Naive thymus-derived CD8-positive, alpha-beta T cell (primary cell): ENCODE results near the gene HES2. TPM values are rescaled to one million over a fixed set of nuclear protein-coding genes. Genes with fewer than 3 reads are reported as not detected.
"Not testable (repeated sequence)": the region's sequence is repeated elsewhere in the genome, so short reads cannot be mapped to it uniquely, and the experiment has no call there.

Experiments used
- ATAC-seq, 2 donors: fragments of 150-1000 bp; cut with Tn5 transposase in 1 of 2; sonication (Bioruptor Pico), chemical (Tn5 transposase) in 1 of 2; 1 replicate in 1 of 2; 2 replicates in 1 of 2; pipeline ENCODE4 v1.10.0; 2021; ENCODE audit warnings: mild to moderate bottlenecking in 2 of 2, moderate library complexity in 2 of 2
- POLR2A ChIA-PET: fragments of 350-600 bp; sonication (Branson Sonifier 250); formaldehyde crosslinking; loops from one replicate; lab custom pipeline; 2021; ENCODE audit warnings: antibody characterized with exemption; lab: Charles Lee
- DNase-seq, 10 donors: peaks; one replicate each; pipeline versions ENCODE4 v3.0.0 to v3.0.0-alpha.2; 2020 to 2022
- H3K27ac Mint-ChIP-seq, 10 donors: one replicate each; pipeline ENCODE4 v1.8.0; 2020 to 2022; ENCODE audit warnings: mild to moderate bottlenecking in 10 of 10, mixed read lengths in 10 of 10, moderate library complexity in 4 of 10, inconsistent platforms in 1 of 10
- H3K27me3 Mint-ChIP-seq, 5 donors: one replicate each; pipeline ENCODE4 v1.8.0; 2021 to 2022; ENCODE audit warnings: mixed read lengths in 5 of 5
- H3K36me3 Mint-ChIP-seq, 3 donors: one replicate each; pipeline ENCODE4 v1.8.0; 2020 to 2022; ENCODE audit warnings: mixed read lengths in 3 of 3, mild to moderate bottlenecking in 2 of 3, inconsistent platforms in 1 of 3
- H3K4me1 Mint-ChIP-seq, 4 donors: one replicate each; pipeline ENCODE4 v1.8.0; 2021 to 2022; ENCODE audit warnings: mixed read lengths in 4 of 4
- H3K4me3 Mint-ChIP-seq, 10 donors: one replicate each; pipeline ENCODE4 v1.8.0; 2020 to 2022; ENCODE audit warnings: mild to moderate bottlenecking in 10 of 10, mixed read lengths in 10 of 10, moderate library complexity in 6 of 10, inconsistent platforms in 1 of 10
- H3K9me3 Mint-ChIP-seq, 9 donors: one replicate each; pipeline ENCODE4 v1.8.0; 2020 to 2022; ENCODE audit warnings: mixed read lengths in 9 of 9, mild to moderate bottlenecking in 3 of 9, inconsistent platforms in 1 of 9, moderate library complexity in 1 of 9
- polyA plus RNA-seq, 3 donors: library from polyadenylated mRNA; unstranded; fragments of 300-500 nt; fragmentation: Illumina TruSeq; gene quantifications; one replicate each; pipeline ENCODE4 v1.2.3, GENCODE V29; 2021
- total RNA-seq, 8 experiments: library from RNA in 2 of 8; stranded (reverse) in 2 of 8; gene quantifications; one replicate each; pipeline ENCODE4 v1.2.3 and lab custom pipeline; 2021 to 2026

HES2 gene
- total and polyA plus RNA-seq, 5 experiments from 2014 or later: not detected

GRCh38 chr1:6410248-6410893, 9.3 kb downstream of the HES2 start:
- H3K9me3 Mint-ChIP-seq: no peaks in the 10 kb centered on the region
- no peaks in the 10 kb centered on the region for H3K36me3 Mint-ChIP-seq
- DNase-seq (no peak), ATAC-seq (no peak)
- H3K27me3 Mint-ChIP-seq: peaks cover 5 to 42% (median 30%) of the 10 kb centered on the region in 5 donors
- H3K4me1 Mint-ChIP-seq: peaks cover 6% of the 10 kb centered on the region in 4 donors
- POLR2A ChIA-PET: interaction anchor here (0.6 kb wide), 1 partner anchor 14 kb away, joined by 3 read pairs; no protein-coding TSS in a partner anchor
- no peak overlapping the region for H3K27ac Mint-ChIP-seq
- no peak overlapping the region for H3K4me3 Mint-ChIP-seq

GRCh38 chr1:6409733-6410132, 10.0 kb downstream of the HES2 start:
- no peak for DNase-seq
- peaks cover 4 to 36% (median 24%) of the 10 kb centered on the region in 5 donors for H3K27me3 Mint-ChIP-seq
- H3K4me3 Mint-ChIP-seq: no peak overlapping the region
- POLR2A ChIA-PET: interaction anchor here (0.6 kb wide), 1 partner anchor 13 kb away, joined by 3 read pairs; no protein-coding TSS in a partner anchor
- H3K4me1 Mint-ChIP-seq: peaks cover 6 to 10% (median 6%) of the 10 kb centered on the region in 4 donors
- no peak overlapping the region for H3K27ac Mint-ChIP-seq
- no peak for ATAC-seq
- H3K36me3 Mint-ChIP-seq: no peaks in the 10 kb centered on the region
- no peaks in the 10 kb centered on the region for H3K9me3 Mint-ChIP-seq

GRCh38 chr1:6409053-6409452, 10.7 kb downstream of the HES2 start:
- no peak for ATAC-seq
- Mint-ChIP-seq H3K4me1 (peaks cover 0 to 10% (median under 1%) of the 10 kb centered on the region in 4 donors), H3K9me3 (no peaks in the 10 kb centered on the region), H3K4me3 (no peak overlapping the region), H3K27me3 (peaks cover 4 to 29% (median 17%) of the 10 kb centered on the region in 5 donors), H3K27ac (peak overlapping the region in 1 of 10 donors; percentile 41), H3K36me3 (no peaks in the 10 kb centered on the region)
- DNase-seq: no peak
- POLR2A ChIA-PET: no interaction called here

GRCh38 chr1:6408023-6408422, 11.7 kb downstream of the HES2 start:
- no peak overlapping the region for H3K4me3 Mint-ChIP-seq
- peaks cover 0 to 13% (median 1%) of the 10 kb centered on the region in 4 donors for H3K4me1 Mint-ChIP-seq
- H3K36me3 Mint-ChIP-seq: no peaks in the 10 kb centered on the region
- POLR2A ChIA-PET: no interaction called here
- DNase-seq (no peak), ATAC-seq (no peak)
- H3K27me3 Mint-ChIP-seq: peaks cover 4 to 21% (median 7%) of the 10 kb centered on the region in 5 donors
- no peaks in the 10 kb centered on the region for H3K9me3 Mint-ChIP-seq
- H3K27ac Mint-ChIP-seq: no peak overlapping the region

- no peak overlapping the region for H3K27ac Mint-ChIP-seq
- POLR2A ChIA-PET: no interaction called here
- peaks cover 0 to 4% (median 0%) of the 10 kb centered on the region in 5 donors for H3K27me3 Mint-ChIP-seq
- DNase-seq (peak in 1 of 10 donors; percentile 18), ATAC-seq (no peak)
- H3K4me1 Mint-ChIP-seq: peaks cover 4 to 18% (median 5%) of the 10 kb centered on the region in 4 donors
- no peak overlapping the region for H3K4me3 Mint-ChIP-seq
- no peaks in the 10 kb centered on the region for H3K9me3 Mint-ChIP-seq
- H3K36me3 Mint-ChIP-seq: peaks cover 0 to 1% (median 0%) of the 10 kb centered on the region in 3 donors
Measured at GRCh38 chr1:6401673-6402072, 18.0 kb downstream of the HES2 start.

- no peak for DNase-seq
- Mint-ChIP-seq H3K27me3 (peaks cover 0 to 2% (median 0%) of the 10 kb centered on the region in 5 donors), H3K27ac (no peak overlapping the region), H3K4me1 (peaks cover 7 to 22% (median 15%) of the 10 kb centered on the region in 4 donors), H3K9me3 (no peaks in the 10 kb centered on the region), H3K36me3 (peaks cover 0 to 1% (median 0%) of the 10 kb centered on the region in 3 donors), H3K4me3 (no peak overlapping the region)
- POLR2A ChIA-PET: interaction anchor here (0.6 to 1.0 kb wide), 2 partner anchors 30 to 38 kb away, joined by 3 to 5 read pairs; no protein-coding TSS in a partner anchor
- ATAC-seq: no peak
Measured at GRCh38 chr1:6399294-6399693, 20.4 kb downstream of the HES2 start.

GRCh38 chr1:6397844-6398441, 21.8 kb downstream of the HES2 start:
- Mint-ChIP-seq H3K4me1 (peaks cover 12 to 26% (median 19%) of the 10 kb centered on the region in 4 donors), H3K36me3 (peaks cover 0 to 1% (median 0%) of the 10 kb centered on the region in 3 donors), H3K9me3 (no peaks in the 10 kb centered on the region), H3K27ac (peak overlapping the region in 2 of 10 donors; percentile 48 to 55), H3K27me3 (peaks cover 0 to 2% (median 0%) of the 10 kb centered on the region in 5 donors), H3K4me3 (peak overlapping the region in 1 of 10 donors; percentile 33)
- POLR2A ChIA-PET: no interaction called here
- ATAC-seq (no peak), DNase-seq (peak in 1 of 10 donors; percentile 35)

GRCh38 chr1:6396998-6397397, 22.7 kb downstream of the HES2 start:
- peaks cover 0 to 1% (median 0%) of the 10 kb centered on the region in 3 donors for H3K36me3 Mint-ChIP-seq
- no peaks in the 10 kb centered on the region for H3K9me3 Mint-ChIP-seq
- peaks cover 17 to 32% (median 25%) of the 10 kb centered on the region in 4 donors for H3K4me1 Mint-ChIP-seq
- H3K27ac Mint-ChIP-seq: peak overlapping the region in 4 of 10 donors; percentile 0 to 90 (median 54)
- POLR2A ChIA-PET: interaction anchor here (0.6 kb wide), 1 partner anchor 13 kb away, joined by 3 read pairs; no protein-coding TSS in a partner anchor
- H3K4me3 Mint-ChIP-seq: peak overlapping the region in 1 of 10 donors; percentile 10
- ATAC-seq (no peak), DNase-seq (no peak)
- no peaks in the 10 kb centered on the region for H3K27me3 Mint-ChIP-seq

- Mint-ChIP-seq H3K4me1 (peaks cover 18 to 34% (median 27%) of the 10 kb centered on the region in 4 donors), H3K27ac (peak overlapping the region in 1 of 10 donors; percentile 56)
- not testable (repeated sequence) for ATAC-seq, H3K36me3 Mint-ChIP-seq, DNase-seq, H3K4me3 Mint-ChIP-seq, H3K27me3 Mint-ChIP-seq, H3K9me3 Mint-ChIP-seq
- POLR2A ChIA-PET: interaction anchor here (0.7 to 1.1 kb wide), 2 partner anchors 35 to 47 kb away, joined by 3 read pairs; no protein-coding TSS in a partner anchor
Measured at GRCh38 chr1:6395781-6396244, 23.9 kb downstream of the HES2 start.

- not testable (repeated sequence) for ATAC-seq, H3K36me3 Mint-ChIP-seq, H3K9me3 Mint-ChIP-seq, H3K27me3 Mint-ChIP-seq
- peaks cover 18 to 34% (median 27%) of the 10 kb centered on the region in 4 donors for H3K4me1 Mint-ChIP-seq
- peak in 1 of 10 donors; percentile 8 for DNase-seq
- H3K4me3 Mint-ChIP-seq: peak overlapping the region; percentile 47 to 90 (median 71)
- POLR2A ChIA-PET: interaction anchor here (0.7 to 2.4 kb wide), 5 partner anchors 30 to 71 kb away, joined by 3 to 9 read pairs (median 3); partner anchors contain the start of gene TNFRSF25
- H3K27ac Mint-ChIP-seq: peak overlapping the region in 9 of 10 donors; percentile 54 to 91 (median 86)
Measured at GRCh38 chr1:6395130-6395529, 24.6 kb downstream of the HES2 start.

- POLR2A ChIA-PET: interaction anchor here (0.6 to 2.5 kb wide), 13 partner anchors 9 to 158 kb away, joined by 3 to 18 read pairs (median 4); partner anchors contain the start of genes ICMT and TNFRSF25
- H3K4me1 Mint-ChIP-seq: peaks cover 18 to 34% (median 27%) of the 10 kb centered on the region in 4 donors
- H3K36me3 Mint-ChIP-seq: no peaks in the 10 kb centered on the region
- no peaks in the 10 kb centered on the region for H3K9me3 Mint-ChIP-seq
- H3K27me3 Mint-ChIP-seq: no peaks in the 10 kb centered on the region
- peak within 1 kb of the TSS; percentile 76 to 97 (median 95) for H3K27ac Mint-ChIP-seq
- ATAC-seq (peak; percentile 87 to 88), DNase-seq (peak; percentile 82 to 94 (median 90))
- H3K4me3 Mint-ChIP-seq: peak within 1 kb of the TSS; percentile 73 to 91 (median 90)
Measured at GRCh38 chr1:6393400-6394187, 26.1 kb downstream of the HES2 start, which contains the start of gene ACOT7. Gene ACOT7 (minus strand): TSS chr1:6393767. CDS start chr1:6393399, 368 bp downstream.
